GM19468 (cell line): ENCODE results near the gene ADGRE1.

ENCODE experiments used
- ATAC-seq: cut with Tn5 transposase; IDR thresholded peaks from one replicate; pipeline ENCODE4 v1.9.1; 2021; ENCODE audit warnings: mild to moderate bottlenecking, moderate library complexity, moderate number of reproducible peaks; ENCODE audit not compliant: unreplicated experiment; ENCODE audit errors: extremely low read depth

ADGRE1 gene

DNA sequence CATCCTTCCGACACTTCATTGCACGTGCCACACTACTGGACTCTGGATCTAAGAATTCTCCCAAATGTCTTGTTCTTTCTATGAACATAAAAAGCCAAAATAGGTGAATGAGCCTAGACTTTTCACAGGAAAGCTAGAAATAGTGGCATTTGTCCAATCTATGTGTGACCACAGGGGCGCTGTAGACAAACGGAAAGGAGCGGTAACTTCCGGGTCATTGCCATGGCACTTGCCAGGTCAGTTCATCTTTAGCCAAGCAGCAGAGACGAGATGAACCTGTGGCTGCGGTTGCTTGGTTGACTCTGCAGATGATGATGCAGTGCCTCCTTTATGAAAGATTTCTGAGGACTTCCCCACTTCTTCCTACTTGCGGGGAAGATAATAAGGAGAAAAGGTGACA is 65.6 kb downstream of the ADGRE1 start:
- no peak for ATAC-seq

DNA sequence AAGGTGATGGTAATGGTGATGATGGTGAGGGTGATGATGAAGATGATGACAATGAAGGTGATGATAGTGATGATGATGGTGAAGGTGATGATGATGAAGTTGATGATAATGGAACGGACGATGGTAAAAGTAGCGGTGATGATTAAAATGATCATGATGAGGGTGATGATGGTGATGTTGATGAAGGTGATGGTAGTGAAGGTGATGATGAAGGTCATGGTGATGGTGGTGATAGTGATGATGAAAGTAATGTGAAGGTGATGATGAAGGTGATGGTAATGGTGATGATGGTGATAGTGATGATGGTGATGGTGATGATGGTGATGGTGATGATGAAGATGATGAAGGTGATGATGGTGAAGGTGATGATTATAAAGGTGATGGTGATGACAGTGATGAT is 67.7 kb downstream of the ADGRE1 start:
- ATAC-seq, result no peak

DNA sequence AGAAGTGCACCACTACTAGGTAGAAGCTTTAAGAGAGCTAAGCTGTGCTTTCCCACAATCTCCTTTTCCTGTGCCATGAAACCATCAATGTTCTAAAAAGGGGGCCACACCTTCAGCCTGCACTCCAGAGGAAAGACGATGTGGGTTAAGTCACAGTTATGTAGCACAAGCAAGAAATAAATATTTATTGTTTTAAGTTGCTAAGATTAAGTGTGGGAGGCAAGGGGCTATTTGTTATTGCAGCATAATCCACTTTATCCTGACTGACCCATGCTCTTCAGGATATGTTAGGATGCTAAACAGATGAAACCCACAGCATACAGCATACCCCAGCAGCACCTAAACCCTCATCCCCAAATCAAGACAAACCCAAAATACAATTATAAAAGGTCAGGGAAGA is 69.2 kb downstream of the ADGRE1 start:
- ATAC-seq, result no peak

DNA sequence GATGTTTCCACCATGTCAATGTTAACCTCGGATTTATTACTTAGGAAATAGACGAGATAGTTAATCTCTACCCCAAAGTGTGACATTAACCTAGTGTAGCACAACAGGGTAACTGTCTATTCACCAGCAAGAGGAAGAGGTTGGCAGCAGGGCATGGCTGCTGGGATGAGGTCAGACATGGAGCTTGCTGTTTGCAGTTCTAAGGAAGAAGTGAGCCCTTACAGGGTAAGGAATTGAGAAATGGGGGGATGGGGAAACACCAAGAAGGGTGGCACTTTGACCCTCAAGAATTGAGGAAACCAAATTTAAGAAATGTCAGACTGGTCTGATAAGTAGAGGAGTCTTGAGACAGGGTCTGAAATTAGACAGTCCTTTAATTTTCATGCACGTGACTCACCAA is 71.4 kb downstream of the ADGRE1 start:
- ATAC-seq, result no peak

DNA sequence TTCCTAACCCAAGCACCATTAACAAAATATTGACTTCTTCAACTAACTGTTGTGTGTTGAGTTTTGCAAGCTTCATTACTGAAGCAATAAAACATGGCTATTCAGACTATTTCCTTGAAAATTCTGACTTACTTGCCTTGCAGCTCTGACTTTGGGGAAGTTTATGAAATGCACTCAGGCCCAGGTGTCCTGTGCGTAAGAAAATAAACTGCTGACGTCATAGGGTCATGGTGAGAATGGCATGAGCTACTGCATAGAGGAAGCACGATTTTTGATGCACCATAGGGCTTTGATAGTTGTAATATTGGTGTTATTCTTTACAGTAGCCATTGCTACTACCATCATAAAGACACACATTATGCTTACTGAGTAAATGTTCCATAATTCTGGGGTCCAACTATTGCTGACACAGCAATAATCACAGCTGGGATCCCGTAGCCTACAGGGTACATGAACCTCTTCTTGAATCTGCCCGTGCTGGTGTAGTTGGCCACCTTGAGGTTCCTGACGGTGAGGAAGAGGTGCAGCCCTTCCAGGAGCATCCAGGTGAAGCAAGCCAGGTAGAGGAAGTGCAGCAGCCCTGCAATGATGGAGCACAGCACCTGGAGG is 76.0 kb downstream of the ADGRE1 start:
- no peak for ATAC-seq

DNA sequence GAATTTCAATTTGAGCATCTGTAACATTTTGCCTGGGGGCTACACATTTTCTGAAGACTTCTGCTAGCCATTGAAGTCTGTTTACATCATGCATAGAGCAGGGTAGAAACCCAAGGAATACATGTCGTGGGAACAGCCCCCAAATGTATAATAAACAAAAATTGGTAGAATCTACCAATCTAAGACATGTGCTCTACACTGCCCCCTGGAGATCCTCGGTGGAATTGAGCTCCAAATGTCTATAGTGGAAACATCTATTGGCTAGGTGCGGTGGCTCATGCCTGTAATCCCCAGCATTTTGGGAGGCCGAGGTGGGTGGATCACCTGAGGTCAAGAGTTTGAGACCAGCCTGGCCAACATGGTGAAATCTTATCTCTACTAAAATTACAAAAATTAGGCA is 76.6 kb downstream of the ADGRE1 start:
- ATAC-seq, result no peak

DNA sequence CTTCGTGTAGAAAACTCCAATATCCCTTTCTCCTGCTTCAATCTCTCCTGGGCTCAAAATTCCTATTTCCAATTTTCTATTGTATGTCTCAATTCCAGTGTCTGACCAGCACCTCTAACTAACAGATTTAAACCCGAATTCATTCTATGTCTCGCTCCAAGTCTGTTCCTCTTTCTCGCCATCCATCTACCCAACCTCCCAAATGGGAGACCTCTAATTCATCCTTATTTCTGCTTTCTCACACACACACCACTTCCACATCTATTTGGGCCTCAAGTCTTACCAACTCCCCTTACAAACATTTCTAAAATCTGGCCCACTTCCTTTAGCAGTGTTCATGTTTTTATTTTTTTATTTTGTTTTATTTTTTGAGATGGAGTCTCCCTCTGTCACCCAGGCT is 80.6 kb downstream of the ADGRE1 start:
- no peak for ATAC-seq

DNA sequence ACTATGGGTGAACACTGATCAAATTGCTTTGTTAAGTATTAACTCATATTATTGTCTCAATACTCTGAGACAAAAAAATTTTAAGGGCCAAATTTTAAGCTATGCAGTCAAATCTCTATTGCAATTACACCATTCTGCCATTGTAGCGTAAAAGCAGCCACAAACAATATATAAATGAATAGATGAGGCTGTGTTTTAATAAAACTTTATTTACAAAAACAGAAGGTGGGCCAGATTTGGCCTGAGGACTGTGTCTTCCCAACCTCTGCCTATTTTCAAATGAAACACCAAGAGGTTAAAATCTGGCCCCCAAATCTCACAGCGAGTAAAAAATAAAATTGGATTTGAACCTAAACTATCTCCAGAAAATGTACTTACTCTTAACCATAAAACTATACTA is 82.1 kb downstream of the ADGRE1 start:
- ATAC-seq, result no peak

DNA sequence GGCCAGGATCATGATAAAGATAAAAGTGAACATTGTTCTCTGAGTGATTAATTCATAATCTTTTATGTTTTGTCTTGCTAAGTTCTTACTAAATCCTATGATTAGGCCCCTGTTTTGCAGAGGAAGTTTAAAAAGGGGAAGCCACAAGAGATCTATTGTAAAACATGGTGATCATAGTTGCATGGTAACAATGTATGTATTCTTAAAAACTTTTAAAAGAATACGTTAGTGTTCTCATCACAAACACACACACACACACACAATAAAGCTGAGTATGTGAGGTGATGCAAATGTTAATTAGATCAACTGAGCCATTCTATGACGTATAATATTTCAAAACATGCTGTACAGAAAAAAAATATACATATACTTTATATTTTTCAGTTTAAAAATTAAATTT is 82.6 kb downstream of the ADGRE1 start:
- no peak for ATAC-seq

DNA sequence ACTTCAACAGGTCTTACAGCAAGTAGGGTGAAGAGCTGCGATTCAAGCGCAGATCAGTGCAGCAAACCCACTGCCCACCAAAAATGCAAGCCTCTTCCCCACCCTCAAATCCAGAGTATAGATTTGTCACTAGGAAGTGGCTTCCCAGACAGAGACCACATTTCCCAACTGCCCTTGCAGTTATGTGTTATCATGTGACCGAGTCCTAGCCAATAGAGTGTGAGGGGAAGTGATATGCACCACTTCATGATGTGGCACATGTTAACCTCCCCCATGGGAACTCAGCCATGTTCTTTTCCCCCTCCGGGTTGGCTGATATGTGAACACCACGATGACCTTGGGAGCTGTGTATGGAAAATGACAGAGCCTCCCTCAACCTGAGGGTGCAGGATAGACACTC is 83.1 kb downstream of the ADGRE1 start:
- no peak for ATAC-seq

DNA sequence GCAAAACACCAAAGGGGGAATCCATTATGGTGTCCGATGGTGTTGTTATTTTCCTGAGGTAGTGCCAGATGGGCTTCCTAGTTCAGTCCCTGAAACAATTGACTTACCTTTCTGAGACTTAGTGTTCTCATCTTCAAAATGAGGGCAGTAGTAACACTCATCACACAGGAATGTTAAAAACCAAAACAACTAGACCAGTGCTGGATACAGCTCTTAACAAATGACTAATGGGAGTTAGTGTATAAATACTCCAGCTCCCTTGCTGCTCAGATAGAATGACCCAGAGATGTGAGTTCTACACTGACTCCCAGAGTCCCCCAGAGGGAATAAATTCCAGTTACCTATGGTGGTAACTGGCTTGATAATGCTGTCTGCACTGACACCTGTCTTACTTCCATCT is 84.0 kb downstream of the ADGRE1 start:
- ATAC-seq, result no peak

DNA sequence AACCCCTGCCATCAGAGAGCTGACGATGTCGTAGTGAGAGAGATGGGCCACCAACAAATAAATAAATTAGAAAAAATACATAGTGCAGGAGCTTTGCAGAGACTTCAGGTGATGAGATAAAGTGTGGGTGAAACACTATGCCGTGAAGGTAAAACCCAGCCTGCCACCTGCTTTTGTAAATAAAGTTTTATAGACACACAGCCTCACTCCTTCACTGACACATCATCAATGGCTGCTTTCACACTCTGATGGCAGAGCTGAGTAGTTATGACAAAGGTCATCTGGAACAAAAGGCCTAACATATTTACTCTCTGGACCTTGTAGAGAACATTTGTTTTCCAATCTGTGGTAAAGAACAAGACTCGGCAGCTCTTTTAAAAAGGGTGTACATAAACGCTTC is 88.8 kb downstream of the ADGRE1 start:
- no peak for ATAC-seq

DNA sequence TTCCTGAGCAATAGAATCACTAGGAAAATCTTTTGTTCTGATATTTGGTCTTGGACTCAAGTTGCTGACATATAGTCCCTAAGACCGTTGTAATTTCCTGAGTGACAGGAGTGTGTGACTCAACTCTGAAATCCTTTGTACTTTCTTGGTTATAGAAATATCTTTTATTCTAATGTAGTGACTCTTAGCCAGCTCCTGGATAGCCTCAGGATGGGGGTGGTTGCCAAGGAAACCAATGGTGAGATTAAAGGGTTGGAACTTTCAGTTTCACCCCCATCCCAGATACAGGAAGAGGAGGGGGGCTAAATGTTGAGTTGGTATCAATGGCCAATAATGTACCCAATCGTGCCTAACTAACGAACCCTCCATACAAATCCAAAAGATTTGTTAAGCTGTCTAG is 92.0 kb downstream of the ADGRE1 start:
- no peak for ATAC-seq

DNA sequence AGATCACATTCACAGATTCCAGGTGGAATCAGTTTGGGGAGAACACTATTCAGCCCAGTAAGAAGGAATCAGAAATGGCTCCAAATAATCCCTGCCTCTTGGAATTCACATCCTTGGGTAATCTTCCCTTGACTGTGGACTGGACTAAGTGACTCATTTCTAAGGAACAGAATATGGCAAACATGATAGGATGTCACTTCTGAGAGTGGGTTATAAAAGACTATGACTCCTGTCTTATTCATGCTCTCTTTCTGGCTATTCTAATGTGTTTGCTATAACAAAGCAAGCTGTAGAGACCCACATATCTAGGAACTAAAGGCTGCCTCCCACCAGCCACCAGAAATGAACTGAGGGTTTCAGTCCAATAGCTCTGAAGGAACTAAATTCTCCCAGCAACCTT is 96.1 kb downstream of the ADGRE1 start:
- no peak for ATAC-seq

DNA sequence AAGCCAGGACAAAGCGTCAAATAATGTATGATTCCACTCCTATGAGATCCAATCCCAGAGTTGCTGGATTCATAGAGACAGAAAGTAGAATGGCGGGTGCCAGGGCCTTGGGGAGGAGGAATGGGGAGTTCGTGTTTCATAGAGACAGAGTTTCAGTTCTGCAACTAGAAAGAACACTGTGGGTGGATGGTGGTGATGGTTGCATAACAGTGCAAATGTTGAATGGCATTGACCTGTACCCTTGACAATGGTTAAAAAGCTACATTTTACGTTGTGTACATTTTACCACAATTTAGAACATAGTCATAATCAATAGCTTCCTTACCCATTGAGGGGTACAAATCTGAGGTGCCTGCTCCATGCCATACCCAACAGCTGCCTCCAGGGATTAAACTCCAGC is 100.5 kb downstream of the ADGRE1 start:
- no peak for ATAC-seq

DNA sequence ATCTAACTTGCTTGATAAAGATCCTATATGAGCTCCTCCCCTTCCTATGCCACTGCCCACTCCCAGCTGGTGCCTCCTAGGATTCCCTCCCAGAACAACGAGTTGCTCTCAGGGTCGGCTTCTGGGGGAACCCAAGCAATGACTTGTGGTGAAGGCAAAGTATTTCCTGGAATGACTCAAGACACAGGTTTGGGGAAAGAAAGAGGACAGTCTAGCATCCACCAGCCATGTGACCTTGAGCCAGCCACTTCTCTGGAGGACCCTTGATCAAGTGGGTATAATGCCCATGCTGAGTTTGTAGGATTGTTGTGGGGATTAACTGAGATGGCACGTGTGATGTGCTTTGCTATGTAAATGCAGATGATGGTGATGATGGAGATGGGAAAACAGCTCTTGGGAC is 100.9 kb downstream of the ADGRE1 start:
- no peak for ATAC-seq
